SK-N-DZ (cell line): ENCODE results near the gene TNFRSF1A.
A peak's percentile ranks its signal among the peaks of the same experiment; 100 is the strongest.

Experiments
- DNase-seq: peaks from one replicate; pipeline ENCODE4 v3.0.0-alpha.2; 2015; ENCODE audit warnings: low spot score

Gene TNFRSF1A

DNA sequence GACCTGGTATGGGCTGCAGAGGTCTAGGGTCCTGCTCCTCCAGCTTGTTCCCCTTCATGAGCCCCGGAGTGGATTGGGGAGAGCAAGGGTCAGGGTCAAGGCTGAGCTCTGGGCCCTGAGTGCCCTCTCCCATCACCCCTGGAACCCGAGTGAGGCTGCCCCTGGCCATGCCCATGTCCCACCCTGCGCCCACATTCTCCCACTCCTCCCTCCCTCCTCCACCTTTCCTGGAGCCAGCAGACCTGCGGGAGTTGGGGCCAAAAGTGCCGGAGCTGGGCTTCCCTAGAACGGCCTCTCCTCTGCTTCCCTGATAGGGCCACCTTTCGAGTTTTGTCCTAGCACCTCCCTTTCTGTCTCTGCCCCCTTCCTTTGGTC, 32.9 kb upstream of the TNFRSF1A start:
- DNase-seq: no peak

DNA sequence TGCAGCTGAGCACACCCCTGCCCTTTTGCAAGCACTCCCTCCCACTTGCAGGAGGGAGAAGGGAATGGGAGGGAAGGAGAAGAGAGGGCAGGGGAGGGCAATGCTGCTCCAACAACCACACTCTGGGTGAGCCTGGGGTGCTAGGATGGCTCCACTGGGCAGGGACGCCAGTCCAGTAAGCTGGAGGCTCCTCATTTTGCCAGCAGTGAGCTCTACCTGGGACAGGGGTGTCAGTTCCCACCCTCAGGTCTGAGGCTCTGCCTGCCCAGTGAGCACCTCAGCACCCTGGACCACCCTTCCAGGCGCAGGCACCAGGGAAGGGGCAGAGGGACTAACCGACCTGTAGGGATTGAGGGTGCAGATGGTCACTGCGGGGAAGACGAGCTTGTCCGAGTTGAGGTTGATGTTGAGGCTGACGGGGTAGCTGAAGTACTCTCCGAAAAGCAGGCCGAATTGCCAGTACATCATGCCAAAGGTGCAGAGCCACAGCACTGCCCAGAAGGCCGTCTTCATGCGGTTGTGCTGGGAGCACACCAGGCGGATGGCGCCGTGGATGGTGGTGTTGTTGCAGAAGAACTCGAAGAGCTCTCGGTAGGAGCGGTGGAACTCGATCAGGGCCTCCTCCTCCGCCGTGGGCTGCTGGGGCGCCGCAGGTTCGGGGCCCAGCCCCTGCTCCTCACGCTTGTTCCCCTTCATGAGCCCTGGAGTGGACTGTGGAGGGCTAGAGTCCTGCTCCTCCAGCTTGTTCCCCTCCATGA, 32.3 kb upstream of the TNFRSF1A start:
- no peak for DNase-seq

DNA sequence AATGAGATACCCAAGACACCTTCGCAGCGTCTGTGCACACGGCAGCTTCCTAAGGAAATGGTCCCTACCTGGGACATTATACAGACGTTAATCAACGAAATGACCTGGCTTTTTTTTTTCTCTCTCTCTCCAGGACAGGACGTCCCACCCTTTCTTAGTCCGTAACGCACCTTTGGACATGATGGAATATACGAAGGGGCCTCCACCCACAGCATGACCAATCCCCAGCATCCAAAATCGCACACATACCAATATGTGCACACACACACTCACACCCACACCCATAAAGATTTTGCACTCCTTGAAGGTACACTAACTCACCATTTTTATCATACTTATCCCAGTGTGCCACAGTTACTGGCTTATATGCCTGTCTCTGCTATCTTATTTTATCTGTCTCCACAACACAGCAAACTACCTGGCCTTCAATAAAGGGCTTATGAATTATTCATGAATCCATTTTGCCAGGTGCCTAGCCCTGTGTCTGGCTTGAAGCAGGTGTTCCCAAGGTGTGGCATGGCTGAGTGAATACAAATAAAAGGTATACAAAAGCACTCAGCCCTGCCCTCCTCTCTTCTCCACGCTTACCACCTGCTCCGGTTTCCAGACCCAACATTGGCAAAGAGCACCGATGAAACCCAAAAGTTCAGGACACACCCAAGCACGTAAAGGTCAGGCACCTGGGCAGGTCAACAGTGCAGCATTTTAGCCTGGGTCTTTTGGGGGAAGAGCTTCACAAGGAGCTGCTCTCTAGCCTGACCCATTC, 31.3 kb upstream of the TNFRSF1A start:
- no peak for DNase-seq

DNA sequence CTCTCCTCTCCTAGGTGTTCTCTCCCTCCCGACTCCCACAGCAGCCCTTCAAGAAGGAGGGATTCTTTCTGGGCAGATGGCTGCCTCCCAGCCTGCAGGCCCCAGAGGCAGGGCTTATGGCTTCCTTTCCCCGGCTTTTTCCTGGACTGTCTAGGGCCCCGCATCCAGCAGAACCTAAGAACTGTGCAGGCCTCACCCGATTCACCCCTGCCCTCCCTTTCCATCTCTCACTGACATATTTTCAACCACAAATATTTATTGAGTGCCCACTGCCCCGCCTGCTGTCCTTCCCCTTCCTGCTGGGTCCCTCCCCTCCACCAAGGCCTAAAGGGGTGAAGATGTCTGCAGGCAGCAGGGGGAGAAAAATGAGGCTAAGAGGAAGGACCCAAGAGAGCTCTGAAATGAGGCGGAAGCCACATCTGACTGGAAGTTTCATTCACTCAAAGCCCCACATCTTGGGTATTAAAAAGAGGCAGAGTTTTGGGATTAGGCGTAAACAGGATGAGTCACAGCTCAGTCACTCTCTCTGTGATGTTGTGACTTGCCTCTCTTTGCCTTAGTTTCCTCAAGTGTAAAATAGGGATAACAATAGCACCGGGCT, 30.6 kb upstream of the TNFRSF1A start:
- no peak for DNase-seq

DNA sequence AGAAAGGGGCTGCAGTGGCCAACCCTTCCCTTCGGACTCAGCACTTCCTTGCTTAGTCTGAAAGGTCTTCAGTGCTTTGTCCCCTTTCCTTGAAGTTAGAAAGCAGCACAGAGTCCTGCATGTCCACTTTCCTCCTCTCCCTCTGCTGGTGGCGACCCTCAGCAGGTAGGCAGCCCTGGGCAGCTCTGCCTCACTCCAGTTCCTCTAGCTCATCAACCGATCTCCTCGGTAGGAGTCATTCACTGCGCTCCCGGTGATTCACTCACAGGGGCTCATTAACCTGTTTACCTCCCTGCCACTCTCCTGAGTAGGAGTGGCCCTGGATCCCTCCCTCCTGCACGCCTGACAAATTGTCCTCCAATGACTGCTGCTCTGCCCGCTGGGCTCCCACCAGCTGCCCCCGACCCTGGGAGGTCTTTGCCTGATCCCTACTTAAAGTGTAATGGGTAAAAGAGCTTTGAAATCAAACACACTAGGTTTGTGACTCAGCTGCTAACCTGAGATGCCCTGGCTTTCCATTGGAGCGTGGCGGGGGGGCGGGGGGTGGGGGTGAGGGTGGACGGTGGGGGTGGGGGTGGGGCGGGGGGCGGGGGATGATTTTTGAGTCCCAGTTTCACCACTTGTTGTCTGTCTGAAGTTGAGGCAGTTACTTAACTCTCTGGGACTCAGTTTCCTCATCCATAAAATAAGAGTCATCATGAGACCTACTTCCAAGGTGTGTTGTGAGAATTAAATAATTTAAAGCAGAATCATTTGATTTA, 29.3 kb upstream of the TNFRSF1A start:
- peak; percentile 57 for DNase-seq

DNA sequence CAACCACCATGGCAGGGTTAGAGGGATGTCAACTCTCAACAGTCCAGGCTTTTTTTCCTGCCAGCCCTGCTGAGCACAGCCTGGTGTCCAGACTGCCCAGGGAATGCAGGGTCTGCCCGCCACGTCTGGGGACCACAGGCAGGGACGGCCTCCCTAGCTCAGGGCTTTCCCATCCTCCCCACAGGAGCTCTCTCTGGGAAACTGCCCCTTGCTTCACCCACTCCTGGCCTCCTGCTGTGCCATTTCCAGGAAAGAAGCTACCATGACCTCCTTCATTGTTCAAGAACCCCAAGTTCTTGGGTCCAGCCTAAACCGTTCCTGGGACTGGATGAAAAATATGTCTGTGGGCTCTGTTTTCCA, 28.7 kb upstream of the TNFRSF1A start:
- DNase-seq: no peak

DNA sequence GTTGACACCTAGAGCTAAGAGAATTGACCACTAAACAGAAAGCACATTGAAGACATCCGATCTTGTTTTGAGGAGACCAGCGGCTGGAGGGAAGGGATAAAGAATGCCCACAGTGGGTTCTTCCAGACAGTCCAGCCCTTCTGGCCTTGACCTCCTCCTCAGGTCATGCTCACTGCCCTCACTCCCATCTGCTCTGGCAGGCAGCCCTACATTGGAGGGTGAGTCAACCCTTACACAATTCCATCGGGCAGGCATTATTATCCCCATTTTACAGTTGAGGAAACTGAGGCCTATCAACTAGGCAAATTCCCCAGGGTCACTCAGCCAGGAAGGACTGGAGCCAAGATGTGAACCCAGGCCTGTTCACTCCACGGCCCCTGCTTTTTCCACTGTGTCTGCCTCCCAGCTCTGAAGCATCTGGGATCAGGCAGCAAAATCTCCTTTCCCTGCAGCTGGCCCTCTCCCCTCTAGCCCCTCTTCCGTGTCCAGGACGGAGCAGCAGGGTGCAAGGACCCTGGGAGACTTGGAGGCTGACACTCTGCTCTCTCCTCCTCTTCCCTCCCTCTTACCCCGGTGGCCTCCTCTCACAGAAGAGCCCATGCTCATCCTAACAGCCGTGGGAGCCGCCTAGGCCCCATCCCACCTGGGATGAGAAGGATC, 28.2 kb upstream of the TNFRSF1A start:
- DNase-seq: no peak

DNA sequence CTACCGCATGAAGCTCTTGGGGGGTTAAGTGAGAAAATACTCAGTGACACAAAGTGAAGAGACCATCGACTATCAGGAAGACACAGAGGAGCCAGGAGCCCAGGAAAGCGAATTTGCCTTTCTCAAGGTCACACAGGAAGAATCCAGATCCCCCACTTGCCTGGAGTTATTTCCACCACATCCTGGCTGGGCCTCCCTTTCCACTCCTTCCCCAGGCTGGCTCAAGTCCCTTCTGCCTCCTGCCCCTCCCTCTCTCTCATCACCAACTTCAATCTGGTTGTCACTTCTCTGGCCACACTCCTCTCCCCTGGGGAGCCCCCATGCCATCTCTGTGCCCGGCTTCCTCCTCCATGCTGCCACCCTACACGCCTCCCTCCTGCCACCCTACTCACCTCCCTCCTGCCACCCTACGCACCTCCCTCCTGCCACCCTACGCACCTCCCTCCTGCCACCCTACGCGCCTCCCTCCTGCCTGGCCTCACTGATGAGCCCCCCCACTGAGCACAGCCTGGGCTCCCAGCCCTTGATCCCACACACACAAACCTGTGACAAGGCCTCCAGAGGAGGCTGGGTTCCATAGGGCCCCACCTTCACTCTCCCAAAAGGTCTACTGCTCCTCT, 27.1 kb upstream of the TNFRSF1A start:
- no peak for DNase-seq

DNA sequence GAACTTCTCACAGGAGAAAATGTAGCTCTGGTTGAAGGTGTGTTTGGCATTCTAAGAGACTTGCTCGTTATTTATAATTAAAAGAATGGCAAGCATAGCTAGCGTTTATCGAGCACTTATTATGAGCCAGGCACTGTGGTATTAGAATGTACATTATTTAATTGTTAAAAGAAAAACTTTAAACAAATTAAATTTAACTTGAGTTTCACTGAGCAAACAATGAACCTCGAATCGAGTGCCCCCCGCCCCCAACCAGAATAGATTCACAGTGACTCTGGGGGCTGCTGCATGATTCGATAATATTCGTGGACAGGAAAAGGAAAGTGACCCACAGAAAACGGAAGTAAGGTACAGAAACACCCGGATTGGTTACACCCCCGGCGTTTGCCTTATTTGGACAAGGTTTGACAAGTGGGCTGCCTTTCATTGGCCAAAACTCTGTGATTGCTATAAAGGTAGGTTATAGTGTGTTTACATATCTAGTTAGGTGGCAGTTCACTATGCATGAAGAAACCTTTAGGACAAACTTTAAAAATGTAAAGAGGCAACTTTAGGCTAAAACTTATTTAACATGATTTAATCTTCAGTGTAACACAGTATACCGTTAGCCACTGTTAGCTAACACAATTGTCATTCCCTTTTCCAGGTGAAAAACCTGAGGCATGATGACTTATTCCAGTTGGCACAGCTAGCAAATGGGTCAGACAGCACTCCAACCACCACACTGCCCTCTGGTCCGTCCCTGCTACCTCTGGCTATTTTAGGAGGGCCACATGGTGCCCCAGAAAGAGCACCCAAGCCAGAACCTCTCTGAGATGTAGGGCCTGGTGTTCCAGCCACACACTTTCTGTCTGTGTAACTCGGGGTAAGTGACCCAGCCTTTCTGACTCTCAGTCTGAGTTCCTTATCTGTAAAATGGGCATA, 26.4 kb upstream of the TNFRSF1A start:
- DNase-seq: no peak

DNA sequence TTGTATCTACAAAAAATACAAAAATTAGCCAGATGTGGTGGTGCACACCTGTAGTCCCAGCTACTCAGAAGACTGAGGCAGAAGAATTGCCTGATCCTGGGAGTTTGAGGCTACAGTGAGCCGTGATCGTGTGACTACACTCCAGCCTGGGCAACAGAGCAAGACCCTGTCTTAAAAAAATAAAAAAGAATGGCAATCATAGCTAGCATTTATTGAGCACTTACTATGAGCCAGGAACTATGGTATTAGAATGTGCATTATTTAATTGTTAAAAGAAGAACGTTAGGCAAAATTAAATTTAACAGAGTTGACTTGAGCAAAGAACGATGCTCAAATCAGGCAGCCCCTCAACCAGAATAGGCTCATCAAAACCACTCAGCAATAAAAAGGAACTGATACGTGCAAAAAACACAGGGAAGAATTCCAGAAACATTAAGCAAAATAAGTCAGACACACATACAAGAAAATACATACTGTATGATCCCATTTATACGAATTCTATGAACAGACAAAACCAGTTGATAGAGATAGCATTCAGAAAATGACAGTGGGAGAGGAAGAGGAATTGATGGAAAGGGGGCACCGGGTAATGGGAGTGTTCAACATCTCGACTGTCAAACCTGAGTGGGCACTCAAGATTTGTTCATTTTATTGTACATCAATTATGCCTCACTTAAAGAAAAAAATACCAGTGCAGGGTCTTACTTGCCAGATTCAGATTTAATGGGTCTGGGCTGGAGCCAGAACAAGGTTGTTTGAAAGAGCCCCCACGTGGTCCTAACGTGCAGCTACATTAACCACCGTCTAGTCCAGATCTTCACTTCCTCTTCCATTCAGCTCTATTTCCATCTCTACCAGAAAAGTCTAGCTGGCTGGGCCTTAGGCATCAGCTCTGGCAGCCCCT, 25.4 kb upstream of the TNFRSF1A start:
- DNase-seq: peak; percentile 42

DNA sequence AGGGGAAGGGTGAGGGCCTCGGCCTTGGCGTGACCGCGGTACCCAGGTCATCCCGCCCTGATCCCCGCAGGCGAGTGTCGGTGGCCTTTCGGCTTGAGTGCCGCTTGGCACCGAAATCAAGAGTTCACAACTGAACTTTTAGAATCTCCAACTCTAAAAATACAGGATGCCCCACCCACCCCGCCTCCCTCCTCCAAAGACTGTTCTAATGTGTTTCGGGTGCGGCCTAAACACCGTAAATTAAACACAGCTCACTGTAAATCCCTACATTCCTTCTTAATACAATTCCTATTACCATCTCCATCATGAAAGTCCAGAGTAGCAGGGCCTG, 22.1 kb upstream of the TNFRSF1A start:
- DNase-seq: no peak

DNA sequence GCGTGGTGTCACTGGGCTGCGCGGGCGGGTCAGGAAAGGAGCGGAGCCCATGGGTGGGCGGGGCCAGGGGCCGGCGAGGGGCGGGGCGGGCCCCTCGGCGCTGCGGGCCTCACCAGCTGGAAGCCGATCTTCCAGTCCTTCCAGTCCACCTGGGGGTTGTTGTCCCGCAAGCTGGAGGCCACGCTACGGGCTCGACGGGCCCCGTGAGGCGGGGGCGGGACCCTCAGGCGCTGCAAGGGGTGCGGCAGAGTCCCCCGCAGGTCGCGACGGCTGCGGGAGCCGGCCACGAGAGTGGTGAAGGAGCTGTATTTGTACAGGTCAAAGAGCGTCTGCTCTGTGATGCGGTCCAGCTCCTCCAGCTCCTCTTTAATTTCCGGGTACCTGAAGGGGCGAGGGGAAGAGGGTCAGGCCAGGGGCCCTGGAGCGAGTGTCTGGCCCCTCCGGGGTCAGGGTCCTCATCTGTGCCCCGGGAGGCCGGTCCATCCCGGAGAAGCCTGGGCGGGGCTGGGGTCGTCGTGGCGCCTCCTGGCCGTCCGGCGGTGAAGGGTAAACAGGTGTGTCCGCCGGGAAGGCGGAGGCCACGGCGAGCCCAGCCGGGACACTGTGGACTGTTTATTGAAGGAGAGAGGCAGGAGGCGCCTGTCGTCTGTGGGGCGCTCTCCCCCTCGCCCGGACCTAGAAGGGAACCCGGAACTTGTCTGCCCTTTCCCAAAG, 21.6 kb upstream of the TNFRSF1A start:
- no peak for DNase-seq

DNA sequence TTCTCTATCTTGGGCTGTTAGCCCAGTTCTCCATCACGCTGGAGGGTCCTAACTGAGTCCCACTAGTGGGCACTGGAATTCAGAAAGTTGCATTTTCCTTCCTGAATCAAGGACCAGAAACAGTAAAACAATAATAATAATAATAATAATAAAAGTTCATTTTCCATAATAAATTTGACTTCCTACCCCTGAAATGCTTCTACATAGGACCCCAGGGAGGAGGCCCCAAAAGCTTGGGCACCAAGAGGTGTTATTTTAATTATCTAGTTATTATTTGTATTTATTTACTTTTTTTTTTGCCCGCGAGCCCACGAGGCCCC, 21.1 kb upstream of the TNFRSF1A start:
- DNase-seq: no peak

DNA sequence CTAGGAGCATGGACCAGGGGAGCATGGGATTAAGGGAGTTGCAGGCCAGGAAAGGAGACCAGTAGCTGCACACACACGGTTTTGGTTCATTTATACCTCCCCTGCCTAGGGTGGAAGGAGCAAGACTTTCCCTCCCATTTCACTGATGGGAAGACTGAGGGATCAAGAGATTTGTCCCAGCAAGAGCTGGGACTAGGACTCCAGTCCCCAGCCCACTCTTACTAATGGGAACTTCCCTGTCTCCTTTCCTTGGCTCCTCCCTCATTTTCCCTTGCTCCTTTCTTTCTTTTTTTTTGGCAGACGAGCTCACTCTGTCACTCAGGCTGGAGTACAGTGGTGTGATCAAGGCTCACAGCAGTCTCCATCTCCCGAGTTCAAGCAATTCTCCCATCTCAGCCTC, 20.5 kb upstream of the TNFRSF1A start:
- DNase-seq: no peak

DNA sequence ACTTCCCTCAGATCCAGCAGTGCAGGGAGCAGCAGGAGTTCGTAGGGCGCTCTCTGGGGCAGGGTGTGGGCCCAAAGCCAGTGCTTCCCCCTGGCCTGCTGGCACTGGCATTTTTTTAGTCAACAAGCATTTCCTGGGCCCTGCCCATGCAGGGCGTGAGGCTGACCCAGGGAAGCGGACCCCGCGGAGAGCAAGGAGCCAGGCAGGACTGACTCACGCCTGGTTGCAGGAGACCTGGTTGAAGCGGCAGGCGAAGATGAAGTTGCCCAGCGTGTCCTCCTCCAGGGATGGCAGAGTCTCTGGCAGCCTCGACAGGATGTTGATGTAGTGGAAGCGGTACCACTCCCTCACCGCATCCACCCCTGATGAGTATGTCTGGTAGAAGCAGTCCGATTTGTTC, 20.0 kb upstream of the TNFRSF1A start:
- no peak for DNase-seq

DNA sequence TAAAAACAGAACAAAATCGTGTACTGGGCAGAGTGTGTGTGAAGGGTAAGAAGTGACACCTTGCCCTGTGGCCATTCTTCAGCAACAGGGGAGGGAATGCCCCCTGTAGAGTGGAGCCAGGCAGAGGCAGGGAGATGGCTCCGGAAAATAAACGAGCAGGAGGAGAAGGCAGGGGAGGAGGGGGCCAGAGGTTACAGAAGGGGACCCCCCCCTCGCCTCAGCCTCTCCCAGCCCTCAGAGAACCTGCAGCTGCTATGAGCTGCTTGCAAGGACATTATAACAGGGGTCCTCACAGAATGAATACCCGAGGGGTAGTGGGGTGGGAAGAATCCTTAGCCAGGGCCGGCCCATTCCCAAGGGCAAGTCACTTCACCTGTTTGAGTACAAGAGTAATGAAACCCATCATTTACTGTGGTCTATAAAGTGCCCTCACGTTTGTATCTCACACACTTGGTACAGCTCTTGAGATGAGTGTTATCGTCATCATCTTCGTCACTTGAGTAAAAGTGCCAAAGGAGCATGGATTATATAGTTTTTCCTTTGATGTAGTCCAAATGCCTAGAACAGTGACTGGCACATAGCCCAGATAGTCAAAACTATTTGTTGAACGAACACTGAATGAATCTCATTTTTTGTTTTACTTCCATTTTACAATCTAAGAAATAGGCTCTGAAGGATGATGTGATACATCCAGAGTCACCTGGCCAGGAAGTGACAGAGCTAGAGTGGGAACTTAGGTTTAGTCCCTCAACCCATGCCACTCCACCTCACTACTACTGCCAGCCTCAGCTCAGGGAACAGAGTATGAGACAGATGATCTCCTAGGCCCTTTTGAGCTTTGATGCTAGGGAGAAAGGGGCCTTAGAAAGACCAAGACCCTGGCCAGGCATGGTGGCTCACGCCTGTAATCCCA, 19.0 kb upstream of the TNFRSF1A start:
- DNase-seq: no peak

DNA sequence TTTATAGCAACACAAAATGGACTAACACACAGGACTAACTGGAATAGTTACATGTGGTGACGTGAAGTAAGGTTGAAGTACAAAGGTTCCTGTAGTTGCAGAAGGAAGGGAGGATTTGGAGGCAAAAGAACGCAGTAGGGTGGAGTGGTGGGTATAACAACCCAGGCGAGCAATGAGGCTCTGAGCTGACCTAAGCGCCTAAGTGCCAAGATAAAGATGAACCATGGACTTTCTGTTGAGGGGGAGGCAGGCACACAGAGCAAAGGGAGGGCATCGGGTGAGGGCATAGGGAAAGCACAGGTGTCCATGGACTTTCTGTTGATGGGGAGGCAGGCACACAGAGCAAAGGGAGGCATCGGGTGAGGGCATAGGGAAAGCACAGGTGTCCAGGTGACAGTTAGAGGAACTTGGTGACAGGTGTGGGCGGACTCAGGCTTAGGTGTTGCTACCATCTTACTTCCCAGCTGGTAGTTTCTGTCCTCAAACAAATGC, 18.2 kb upstream of the TNFRSF1A start:
- no peak for DNase-seq
